Karpas-422 (cell line): ENCODE measurements around the gene SCNN1A. TPM values are rescaled to one million over a fixed set of nuclear protein-coding genes. Genes with fewer than 3 reads are reported as not detected.
"Not testable (repeated sequence)": the region's sequence is repeated elsewhere in the genome, so short reads cannot be mapped to it uniquely, and the experiment has no call there.

Experiments used
- DNase-seq: peaks from one replicate; pipeline ENCODE4 v3.0.0-alpha.2; 2015
- H2AFZ ChIP-seq: fragments of 200-600 bp; sonication (generic); 2 replicates; pipeline ENCODE4 v1.6.1; 2014; ENCODE audit warnings: antibody characterized with exemption, low read length, mixed read lengths
- H3K27ac ChIP-seq: fragments of 200-600 bp; sonication (generic); 2 replicates; pipeline ENCODE4 v1.5.1; 2014; ENCODE audit warnings: mild to moderate bottlenecking, low read length, moderate library complexity
- H3K27me3 ChIP-seq: fragments of 200-600 bp; sonication (generic); 2 replicates; pipeline ENCODE4 v1.6.1; 2014; ENCODE audit warnings: low read length, mixed read lengths
- H3K36me3 ChIP-seq: fragments of 200-600 bp; sonication (generic); 2 replicates; pipeline ENCODE4 v1.6.1; 2014; ENCODE audit warnings: low read length, mixed read lengths; ENCODE audit not compliant: insufficient read depth
- H3K4me1 ChIP-seq: fragments of 200-600 bp; sonication (generic); 2 replicates; pipeline ENCODE4 v1.6.1; 2014; ENCODE audit warnings: mild to moderate bottlenecking, low read length, mixed read lengths
- H3K4me2 ChIP-seq: fragments of 200-600 bp; sonication (generic); 2 replicates; pipeline ENCODE4 v1.6.1; 2014; ENCODE audit warnings: low read length, low read depth, mild to moderate bottlenecking; ENCODE audit not compliant: poor library complexity, severe bottlenecking
- H3K4me3 ChIP-seq: fragments of 200-600 bp; sonication (generic); 2 replicates; pipeline ENCODE4 v1.5.1; 2014; ENCODE audit warnings: mild to moderate bottlenecking, antibody characterized with exemption, low read length, mixed read lengths
- H3K79me2 ChIP-seq: fragments of 200-600 bp; sonication (generic); 2 replicates; pipeline ENCODE4 v1.6.1; 2014; ENCODE audit warnings: mild to moderate bottlenecking, low read length, mixed read lengths
- H3K9ac ChIP-seq: fragments of 200-600 bp; sonication (generic); 2 replicates; pipeline ENCODE4 v1.6.0; 2014; ENCODE audit warnings: low read length
- H3K9me2 ChIP-seq: fragments of 200-600 bp; sonication (generic), shearing (Covaris generic); replicated peaks from 2 replicates; pipeline ENCODE4 v1.6.0; 2014; ENCODE audit warnings: mild to moderate bottlenecking, low read length, moderate library complexity; ENCODE audit not compliant: insufficient read depth
- H3K9me3 ChIP-seq: fragments of 300-700, 200-600 bp; sonication (generic); 2 replicates; pipeline ENCODE4 v1.6.1; 2014; ENCODE audit warnings: low read length, mixed read lengths
- H4K20me1 ChIP-seq: fragments of 200-600 bp; sonication (generic); 2 replicates; pipeline ENCODE4 v1.6.1; 2014; ENCODE audit warnings: mild to moderate bottlenecking, antibody characterized with exemption, low read length, low read depth; ENCODE audit not compliant: insufficient read depth
- total RNA-seq: library from RNA; depleted of rRNA; stranded (reverse); fragments of >200 nt; shearing (Covaris generic); gene quantifications from 2 replicates; pipeline ENCODE4 v1.2.3, GENCODE V29; 2014; ENCODE audit warnings: low replicate concordance

Gene SCNN1A
- total RNA-seq, 1 experiment from 2014 or later = not detected

GRCh38 chr12:6351622-6352021 lies 23.7 kb downstream of the SCNN1A start:
- Histone ChIP-seq H3K4me1 (no peaks in the 10 kb centered on the region), H4K20me1 (no peaks in the 10 kb centered on the region), H2AFZ (no peak overlapping the region), H3K9me3 (no peaks in the 10 kb centered on the region), H3K9ac (no peak overlapping the region), H3K4me3 (no peak overlapping the region), H3K36me3 (no peaks in the 10 kb centered on the region), H3K9me2 (no peaks in the 10 kb centered on the region), H3K79me2 (no peaks in the 10 kb centered on the region), H3K27me3 (no peaks in the 10 kb centered on the region), H3K4me2 (no peak overlapping the region), H3K27ac (no peak overlapping the region)
- no peak for DNase-seq

GRCh38 chr12:6347367-6348338 lies 27.7 kb downstream of the SCNN1A start:
- Histone ChIP-seq H3K4me3 (no peak overlapping the region), H3K4me1 (no peaks in the 10 kb centered on the region), H3K9me2 (no peaks in the 10 kb centered on the region), H3K9me3 (no peaks in the 10 kb centered on the region), H3K4me2 (no peak overlapping the region), H4K20me1 (no peaks in the 10 kb centered on the region), H3K27ac (no peak overlapping the region), H3K79me2 (no peaks in the 10 kb centered on the region), H3K27me3 (no peaks in the 10 kb centered on the region), H3K36me3 (no peaks in the 10 kb centered on the region), H2AFZ (no peak overlapping the region), H3K9ac (no peak overlapping the region)
- no peak for DNase-seq

- Histone ChIP-seq H4K20me1 (no peaks in the 10 kb centered on the region), H3K4me1 (peaks cover under 1% of the 10 kb centered on the region; the same call in 1 of the 2 replicates), H3K27me3 (no peaks in the 10 kb centered on the region), H3K9ac (no peak overlapping the region), H3K4me3 (no peak overlapping the region), H3K27ac (no peak overlapping the region), H3K36me3 (no peaks in the 10 kb centered on the region), H2AFZ (no peak overlapping the region), H3K9me3 (no peaks in the 10 kb centered on the region), H3K4me2 (no peak overlapping the region), H3K79me2 (no peaks in the 10 kb centered on the region), H3K9me2 (no peaks in the 10 kb centered on the region)
- DNase-seq = no peak
Observed at GRCh38 chr12:6346942-6347341, 28.4 kb downstream of the SCNN1A start.

GRCh38 chr12:6346235-6346832 lies 29.0 kb downstream of the SCNN1A start:
- H3K27ac ChIP-seq = no peak overlapping the region

GRCh38 chr12:6345319-6346091 lies 29.9 kb downstream of the SCNN1A start:
- no peaks in the 10 kb centered on the region for H3K9me3 ChIP-seq
- no peak for DNase-seq
- no peaks in the 10 kb centered on the region for H4K20me1 ChIP-seq
- H3K79me2 ChIP-seq = no peaks in the 10 kb centered on the region
- H3K36me3 ChIP-seq = no peaks in the 10 kb centered on the region
- H3K9me2 ChIP-seq = no peaks in the 10 kb centered on the region
- H2AFZ ChIP-seq = no peak overlapping the region
- H3K4me1 ChIP-seq = peaks cover 5% of the 10 kb centered on the region
- H3K4me2 ChIP-seq = no peak overlapping the region
- no peaks in the 10 kb centered on the region for H3K27me3 ChIP-seq
- H3K4me3 ChIP-seq = no peak overlapping the region
- H3K9ac ChIP-seq = no peak overlapping the region
- H3K27ac ChIP-seq = no peak overlapping the region

More at GRCh38 chr12:6346235-6346832, 29.0 kb downstream of the SCNN1A start:
- no peak overlapping the region for H3K9ac ChIP-seq
- H3K36me3 ChIP-seq = no peaks in the 10 kb centered on the region
- H2AFZ ChIP-seq = no peak overlapping the region
- H3K27me3 ChIP-seq = no peaks in the 10 kb centered on the region
- H3K9me2 ChIP-seq = no peaks in the 10 kb centered on the region
- H3K4me2 ChIP-seq = no peak overlapping the region
- no peak for DNase-seq
- no peaks in the 10 kb centered on the region for H3K79me2 ChIP-seq
- H3K4me1 ChIP-seq = peaks cover 5% of the 10 kb centered on the region
- H3K9me3 ChIP-seq = no peaks in the 10 kb centered on the region
- no peak overlapping the region for H3K4me3 ChIP-seq
- no peaks in the 10 kb centered on the region for H4K20me1 ChIP-seq

- not testable (repeated sequence) for H3K9ac ChIP-seq, H3K36me3 ChIP-seq, H4K20me1 ChIP-seq, H3K4me1 ChIP-seq, H3K9me2 ChIP-seq, H3K79me2 ChIP-seq, H3K4me2 ChIP-seq, H3K4me3 ChIP-seq, H3K27ac ChIP-seq, H3K27me3 ChIP-seq, DNase-seq, H2AFZ ChIP-seq, H3K9me3 ChIP-seq
Observed at GRCh38 chr12:6344101-6344660, 31.2 kb downstream of the SCNN1A start.

- no peak overlapping the region for H3K27ac ChIP-seq
- no peaks in the 10 kb centered on the region for H3K9me2 ChIP-seq
- H4K20me1 ChIP-seq = no peaks in the 10 kb centered on the region; the same call in 1 of the 2 replicates
- no peaks in the 10 kb centered on the region for H3K9me3 ChIP-seq
- no peaks in the 10 kb centered on the region for H3K27me3 ChIP-seq
- H3K4me1 ChIP-seq = peaks cover 5% of the 10 kb centered on the region
- H3K4me3 ChIP-seq = no peak overlapping the region
- no peak for DNase-seq
- H3K4me2 ChIP-seq = no peak overlapping the region
- no peaks in the 10 kb centered on the region for H3K36me3 ChIP-seq
- no peaks in the 10 kb centered on the region for H3K79me2 ChIP-seq
- H3K9ac ChIP-seq = no peak overlapping the region
- no peak overlapping the region for H2AFZ ChIP-seq
Observed at GRCh38 chr12:6343518-6343917, 31.8 kb downstream of the SCNN1A start.
